Activated T-helper 2 cell treated with anti-CD3 and anti-CD28 coated beads, Interferon-gamma antibody, Interleukin-2, Interleukin-4, amounts not matched to agents 10 μg/mL and 5 μg/mL and 100 μg/mL, durations not matched to agents 14 hours and 24 hours and 36 hours (primary cell): ENCODE measurements around the gene NARS2. TPM values are rescaled to one million over a fixed set of nuclear protein-coding genes. Genes with fewer than 3 reads are reported as not detected.

ENCODE experiments used
- total RNA-seq: library from RNA; stranded (reverse); gene quantifications from 2 replicates; pipeline ENCODE4 v1.2.3, GENCODE V29; 2022

NARS2 gene
- total RNA-seq, 1 donor from 2014 or later: 34.1 TPM

Other genes starting within 250 kb of the NARS2 start
- gene GAB2, start 157.0 kb downstream of the NARS2 start, total RNA-seq: 32.8 and 33.2 TPM in 2 replicates